Spleen (tissue), 11 donors: ENCODE data around the gene ZNF543. TPM values are rescaled to one million over a fixed set of nuclear protein-coding genes. Genes with fewer than 3 reads are reported as not detected.
A peak's percentile ranks its signal among the peaks of the same experiment; 100 is the strongest.

Source experiments
- DNase-seq: peaks from one replicate; pipeline ENCODE4 v3.0.0-alpha.2; 2020
- H3K27ac ChIP-seq, 8 donors: fragments of 200-600 bp; sonication (generic) in 7 of 8; 1 replicate in 4 of 8; 2 replicates in 4 of 8; pipeline versions ENCODE4 v1.5.0 to v1.8.0; 2016 to 2021; ENCODE audit warnings: inconsistent platforms in 4 of 8, mild to moderate bottlenecking in 4 of 8, moderate library complexity in 1 of 8
- H3K27me3 ChIP-seq, 7 donors: fragments of 200-600 bp; sonication (generic) in 6 of 7; replicated peaks in 1 of 7; 1 replicate in 4 of 7; 2 replicates in 3 of 7; pipeline versions ENCODE4 v1.5.0 to v1.8.0; 2016 to 2021; ENCODE audit warnings: inconsistent platforms in 3 of 7, mild to moderate bottlenecking in 1 of 7
- H3K36me3 ChIP-seq, 6 donors: fragments of 200-600 bp; sonication (generic) in 5 of 6; 1 replicate in 4 of 6; 2 replicates in 2 of 6; pipeline versions ENCODE4 v1.5.0 to v1.8.0; 2016 to 2021; ENCODE audit warnings: inconsistent platforms in 2 of 6
- H3K4me1 ChIP-seq, 6 donors: fragments of 200-600 bp; sonication (generic) in 5 of 6; 1 replicate in 3 of 6; 2 replicates in 3 of 6; pipeline versions ENCODE4 v1.5.0 to v1.8.0; 2016 to 2021; ENCODE audit warnings: inconsistent platforms in 3 of 6
- H3K4me3 ChIP-seq, 8 donors: fragments of 200-600 bp; sonication (generic) in 7 of 8; 1 replicate in 4 of 8; 2 replicates in 4 of 8; pipeline versions ENCODE4 v1.5.0 to v1.8.0; 2016 to 2021; ENCODE audit warnings: inconsistent platforms in 4 of 8, mild to moderate bottlenecking in 4 of 8, moderate library complexity in 2 of 8
- H3K9me3 ChIP-seq, 8 donors: fragments of 200-600 bp; sonication (generic) in 7 of 8; 1 replicate in 4 of 8; 2 replicates in 4 of 8; pipeline versions ENCODE4 v1.5.0 to v1.8.0; 2016 to 2021; ENCODE audit warnings: inconsistent platforms in 4 of 8
- POLR2A ChIP-seq, 3 donors: fragments of 450-650 bp; IDR thresholded peaks; one replicate each; pipeline ENCODE4 v1.5.1; 2017; ENCODE audit warnings: antibody characterized with exemption in 3 of 3, mild to moderate bottlenecking in 1 of 3
- POLR2AphosphoS5 ChIP-seq, 3 donors: sonication (generic); formaldehyde crosslinking; IDR thresholded peaks; one replicate each; pipeline ENCODE4 v1.5.1; 2017; ENCODE audit warnings: antibody characterized with exemption in 3 of 3
- WGBS, 5 donors: extraction: QIAGEN DNeasy Blood & Tissue Kit in 3 of 5; methylation state at CpG; one replicate each; pipeline versions ENCODE4 v1.1.5 to v1.1.7; 2013 to 2018; 5-methylcytosine and 5-hydroxymethylcytosine counted together
- intact Hi-C: fragments of 100-400 bp; cut with DNase I; formaldehyde crosslinking; loops from one replicate; pipeline ENCODE4 v1.15.0; 2023; ENCODE audit warnings: low total_unique reads
- polyA plus RNA-seq, 3 donors: library from polyadenylated mRNA; stranded (reverse); fragments of 200-250 nt; gene quantifications; one replicate each; pipeline ENCODE4 v1.2.1, GENCODE V29; 2013
- total RNA-seq, 7 donors: library from RNA; depleted of rRNA in 3 of 7; stranded (reverse); fragments of >200 nt in 3 of 7; fragmentation: NEBNext Ultra II Directional in 4 of 7; extraction: Animal tissue kit (Norgen Biotek cat#: 25700) in 4 of 7; gene quantifications; one replicate each; pipeline versions ENCODE4 v1.1.0 to v1.2.1, GENCODE V29; 2016 to 2021
- TF ChIP-seq, protein P1 (sequence below), 11 experiments: fragments of 200-600 bp in 7 of 11; fragments of 450-650 bp in 4 of 11; sonication (generic) in 4 of 11; IDR thresholded peaks in 8 of 11; conservative IDR thresholded peaks in 3 of 11; 1 replicate in 7 of 11; 2 replicates in 4 of 11; pipeline versions ENCODE4 v1.4.0 to v1.8.0; 2016 to 2021; ENCODE audit warnings: antibody characterized with exemption in 11 of 11, inconsistent platforms in 4 of 11, mild to moderate bottlenecking in 1 of 11
- donor health status: healthy with polysubstance abuse.
- donor health status: DM: no; HTN: no; CAD: no; lungs with moderate emphysema.
- donor health status: DM: no; HTN: no; CAD: no.
- donor health status: Bipolar disorder and iron deficiency.
- donor health status: healthy.
- donor health status: DM: no; HTN: no; CAD: no.
- donor health status: DM: yes; HTN: yes; CAD: no.

Gene ZNF543
- total and polyA plus RNA-seq, 10 donors: 1.6 to 16.9 (median 12.1) TPM

DNA sequence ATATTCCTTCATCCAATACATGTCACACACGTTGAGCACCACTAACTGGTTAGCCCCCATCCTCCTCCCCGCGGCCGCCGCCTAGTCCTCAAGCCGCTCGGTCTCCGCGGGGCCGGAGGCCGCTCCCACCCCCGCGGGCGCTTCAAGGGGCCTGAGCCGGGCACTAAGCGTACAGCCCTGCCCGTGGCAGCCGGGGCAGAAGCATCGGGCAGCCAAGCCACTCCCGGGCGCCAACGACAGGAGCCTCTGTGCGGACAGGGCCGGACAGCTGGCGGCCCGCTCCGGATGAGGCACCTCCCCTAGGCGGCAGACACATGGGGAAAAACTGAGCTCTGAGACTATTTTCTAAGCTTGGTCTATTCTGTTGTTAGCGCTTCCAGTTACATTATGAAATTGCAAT is 2.8 kb upstream of the ZNF543 start:
- Histone ChIP-seq H3K4me1 (peaks cover 15 to 25% (median 19%) of the 10 kb centered on the region in 6 donors), H3K4me3 (peak overlapping the region in 4 of 8 donors; percentile 8 to 51 (median 17)), H3K36me3 (no peaks in the 10 kb centered on the region), H3K27ac (no peak overlapping the region), H3K9me3 (peaks cover 0 to 4% (median 0%) of the 10 kb centered on the region in 8 donors), H3K27me3 (peaks cover 0 to 19% (median 6%) of the 10 kb centered on the region in 7 donors)
- no peak for DNase-seq
- WGBS, 5 donors: 16 to 29% (median 24%) methylated on average over 29 of the region's 29 CpGs
- TF ChIP-seq POLR2AphosphoS5 (IDR thresholded peaks at IDR 0.05) (no peak), POLR2A (IDR thresholded peaks at IDR 0.05) (no peak)
- TF ChIP-seq, protein P1, sequence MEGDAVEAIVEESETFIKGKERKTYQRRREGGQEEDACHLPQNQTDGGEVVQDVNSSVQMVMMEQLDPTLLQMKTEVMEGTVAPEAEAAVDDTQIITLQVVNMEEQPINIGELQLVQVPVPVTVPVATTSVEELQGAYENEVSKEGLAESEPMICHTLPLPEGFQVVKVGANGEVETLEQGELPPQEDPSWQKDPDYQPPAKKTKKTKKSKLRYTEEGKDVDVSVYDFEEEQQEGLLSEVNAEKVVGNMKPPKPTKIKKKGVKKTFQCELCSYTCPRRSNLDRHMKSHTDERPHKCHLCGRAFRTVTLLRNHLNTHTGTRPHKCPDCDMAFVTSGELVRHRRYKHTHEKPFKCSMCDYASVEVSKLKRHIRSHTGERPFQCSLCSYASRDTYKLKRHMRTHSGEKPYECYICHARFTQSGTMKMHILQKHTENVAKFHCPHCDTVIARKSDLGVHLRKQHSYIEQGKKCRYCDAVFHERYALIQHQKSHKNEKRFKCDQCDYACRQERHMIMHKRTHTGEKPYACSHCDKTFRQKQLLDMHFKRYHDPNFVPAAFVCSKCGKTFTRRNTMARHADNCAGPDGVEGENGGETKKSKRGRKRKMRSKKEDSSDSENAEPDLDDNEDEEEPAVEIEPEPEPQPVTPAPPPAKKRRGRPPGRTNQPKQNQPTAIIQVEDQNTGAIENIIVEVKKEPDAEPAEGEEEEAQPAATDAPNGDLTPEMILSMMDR (IDR thresholded peaks at IDR 0.05 in 8 of 11, conservative IDR thresholded peaks at IDR 0.05 in 3 of 11): no peak
- intact Hi-C loops: no loop called here

DNA sequence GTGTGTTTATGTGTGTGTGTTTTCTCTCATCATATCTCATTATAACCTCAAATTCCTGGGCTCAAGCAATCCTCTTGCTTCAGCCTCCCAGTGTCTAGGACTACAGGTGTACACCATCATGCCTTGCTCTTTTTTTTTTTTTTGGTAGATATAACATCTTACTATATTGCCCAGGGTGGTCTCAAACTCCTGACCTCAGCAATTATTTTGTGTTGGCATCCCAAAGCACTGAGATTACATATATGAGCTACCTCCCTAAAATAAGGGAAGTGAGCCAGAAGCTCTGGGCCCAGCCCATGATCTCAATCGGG is 448 bp upstream of the ZNF543 start:
- WGBS, 5 donors: 0 to 2% (median 0%) methylated on average over 1 of the region's 1 CpG

GRCh38 chr19:57321116-57321515 is 844 bp downstream of the ZNF543 start:
- DNase-seq: no peak
- WGBS, 5 donors: 28 to 49% (median 46%) methylated on average over 8 of the region's 8 CpGs
- peaks cover 0 to 34% (median 17%) of the 10 kb centered on the region in 8 donors for H3K9me3 ChIP-seq
- H3K36me3 ChIP-seq: peaks cover 0 to 34% (median 29%) of the 10 kb centered on the region in 6 donors
- intact Hi-C loops: no loop called here
- H3K27me3 ChIP-seq: peaks cover 0 to 19% (median 6%) of the 10 kb centered on the region in 7 donors
- peak overlapping the region in 6 of 8 donors; percentile 78 to 90 (median 88) for H3K27ac ChIP-seq
- TF ChIP-seq, protein P1 (IDR thresholded peaks at IDR 0.05 in 8 of 11, conservative IDR thresholded peaks at IDR 0.05 in 3 of 11): peak in 1 of 11 experiments; percentile 2
- TF ChIP-seq POLR2A (IDR thresholded peaks at IDR 0.05): no peak
- TF ChIP-seq POLR2AphosphoS5 (IDR thresholded peaks at IDR 0.05): no peak
- H3K4me1 ChIP-seq: peaks cover 17 to 32% (median 24%) of the 10 kb centered on the region in 6 donors
- H3K4me3 ChIP-seq: peak overlapping the region; percentile 59 to 82 (median 73)

More for the DNA sequence above, 448 bp upstream of the ZNF543 start:
- Histone ChIP-seq H3K27ac (peak overlapping the region; percentile 78 to 90 (median 87)), H3K4me3 (peak overlapping the region; percentile 59 to 82 (median 73)), H3K9me3 (peaks cover 0 to 21% (median 4%) of the 10 kb centered on the region in 8 donors), H3K27me3 (peaks cover 0 to 19% (median 6%) of the 10 kb centered on the region in 7 donors), H3K4me1 (peaks cover 17 to 32% (median 24%) of the 10 kb centered on the region in 6 donors), H3K36me3 (peaks cover 0 to 21% (median 16%) of the 10 kb centered on the region in 6 donors)
- DNase-seq: no peak
- intact Hi-C loops: no loop called here
- no peak for TF ChIP-seq POLR2AphosphoS5 (IDR thresholded peaks at IDR 0.05)
- no peak for TF ChIP-seq POLR2A (IDR thresholded peaks at IDR 0.05)
- TF ChIP-seq, protein P1 (IDR thresholded peaks at IDR 0.05 in 8 of 11, conservative IDR thresholded peaks at IDR 0.05 in 3 of 11): no peak

DNA sequence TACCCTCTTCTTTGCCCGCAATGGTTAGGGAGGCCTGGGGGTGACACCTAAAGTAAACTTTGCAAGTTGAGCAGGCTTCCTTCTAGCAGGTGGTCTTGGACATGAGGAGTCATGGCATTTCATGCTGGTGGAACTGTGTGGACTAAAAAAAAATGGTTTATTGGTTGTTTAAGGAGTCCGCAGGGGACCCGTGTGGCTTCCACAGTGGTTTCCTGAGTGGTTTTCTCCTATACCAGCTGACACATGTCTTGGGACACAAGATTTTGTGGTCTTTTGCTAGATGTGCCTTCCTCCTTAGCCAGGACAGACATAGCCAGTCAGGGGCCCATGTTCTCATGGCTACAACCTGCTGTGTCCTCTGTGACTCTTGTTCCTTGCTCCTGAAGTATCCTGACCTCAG is 1.5 kb downstream of the ZNF543 start:
- WGBS, 5 donors: 30 to 45% (median 43%) methylated on average over 3 of the region's 3 CpGs
- no peak for DNase-seq
- H3K27me3 ChIP-seq: peaks cover 0 to 19% (median 6%) of the 10 kb centered on the region in 7 donors
- peak overlapping the region in 2 of 8 donors; percentile 88 to 90 for H3K27ac ChIP-seq
- H3K9me3 ChIP-seq: peaks cover 0 to 41% (median 21%) of the 10 kb centered on the region in 8 donors
- intact Hi-C loops: no loop called here
- peak overlapping the region in 4 of 8 donors; percentile 66 to 80 (median 78) for H3K4me3 ChIP-seq
- no peak for TF ChIP-seq POLR2AphosphoS5 (IDR thresholded peaks at IDR 0.05)
- TF ChIP-seq POLR2A (IDR thresholded peaks at IDR 0.05): no peak
- TF ChIP-seq, protein P1 (IDR thresholded peaks at IDR 0.05 in 8 of 11, conservative IDR thresholded peaks at IDR 0.05 in 3 of 11): no peak
- peaks cover 0 to 41% (median 35%) of the 10 kb centered on the region in 6 donors for H3K36me3 ChIP-seq
- H3K4me1 ChIP-seq: peaks cover 17 to 32% (median 24%) of the 10 kb centered on the region in 6 donors
